GM23248 (cell line): ENCODE measurements around the gene C1orf116. TPM values are rescaled to one million over a fixed set of nuclear protein-coding genes. Genes with fewer than 3 reads are reported as not detected.

Experiments used
- DNase-seq: peaks from one replicate; pipeline ENCODE4 v3.0.0-alpha.2; 2015
- H2AFZ ChIP-seq: fragments of 200-600 bp; sonication (generic); 2 replicates; pipeline ENCODE4 v1.6.1; 2016; ENCODE audit warnings: antibody characterized with exemption
- H3F3A ChIP-seq: fragments of 200-600 bp; sonication (generic); 2 replicates; pipeline ENCODE4 v1.6.1; 2016; ENCODE audit warnings: mild to moderate bottlenecking, antibody characterized with exemption, mixed run types; ENCODE audit not compliant: insufficient read depth
- H3K27ac ChIP-seq: fragments of 200-600 bp; sonication (generic); 2 replicates; pipeline ENCODE4 v1.5.1; 2016; ENCODE audit warnings: mild to moderate bottlenecking
- H3K27me3 ChIP-seq: fragments of 200-600 bp; sonication (generic); replicated peaks from 2 replicates; pipeline ENCODE4 v1.6.1; 2016; ENCODE audit warnings: mild to moderate bottlenecking; ENCODE audit not compliant: insufficient read depth
- H3K36me3 ChIP-seq: fragments of 200-600 bp; sonication (generic); 2 replicates; pipeline ENCODE4 v1.6.1; 2016; ENCODE audit warnings: low read depth, mild to moderate bottlenecking
- H3K4me1 ChIP-seq: fragments of 200-600 bp; sonication (generic); 2 replicates; pipeline ENCODE4 v1.6.1; 2016; ENCODE audit warnings: mild to moderate bottlenecking; ENCODE audit not compliant: insufficient read depth
- H3K4me2 ChIP-seq: fragments of 200-600 bp; sonication (generic); one replicate; pipeline ENCODE4 v1.6.1; 2016; ENCODE audit warnings: mild to moderate bottlenecking; ENCODE audit not compliant: unreplicated experiment
- H3K4me3 ChIP-seq: fragments of 200-600 bp; sonication (generic); 2 replicates; pipeline ENCODE4 v1.5.1; 2016; ENCODE audit warnings: mild to moderate bottlenecking
- H3K79me2 ChIP-seq: fragments of 200-600 bp; sonication (generic); 2 replicates; pipeline ENCODE4 v1.6.1; 2016; ENCODE audit warnings: mild to moderate bottlenecking; ENCODE audit not compliant: insufficient read depth
- H3K9ac ChIP-seq: fragments of 200-600 bp; sonication (generic); 2 replicates; pipeline ENCODE4 v1.6.1; 2016; ENCODE audit warnings: mild to moderate bottlenecking
- H3K9me2 ChIP-seq: fragments of 200-600 bp; sonication (generic); 2 replicates; pipeline ENCODE4 v1.6.1; 2016; ENCODE audit warnings: mixed run types, mild to moderate bottlenecking, moderate library complexity; ENCODE audit not compliant: insufficient read depth
- H3K9me3 ChIP-seq: fragments of 200-600 bp; sonication (generic); one replicate; pipeline ENCODE4 v1.6.1; 2017; ENCODE audit warnings: low read depth
- H4K20me1 ChIP-seq: fragments of 200-600 bp; sonication (generic); 2 replicates; pipeline ENCODE4 v1.6.0; 2016; ENCODE audit not compliant: insufficient read depth
- EZH2 ChIP-seq: fragments of 200-600 bp; sonication (generic); IDR thresholded peaks from 2 replicates; pipeline ENCODE4 v1.6.1; 2018; ENCODE audit warnings: antibody characterized with exemption, mild to moderate bottlenecking; ENCODE audit not compliant: insufficient read depth, poor library complexity, severe bottlenecking
- EZH2phosphoT487 ChIP-seq: fragments of 200-600 bp; sonication (generic); IDR thresholded peaks from 2 replicates; pipeline ENCODE4 v1.6.1; 2018; ENCODE audit warnings: antibody characterized with exemption, moderate library complexity, mild to moderate bottlenecking, low read depth; ENCODE audit not compliant: insufficient read depth
- WGBS, 2 experiments: methylation state at CpG; one replicate each; pipeline ENCODE4 v1.1.6; 2015 to 2017; ENCODE audit warnings: low lambda C conversion rate in 2 of 2, low coverage in 1 of 2; ENCODE audit errors: missing lambda C conversion rate in 2 of 2; 5-methylcytosine and 5-hydroxymethylcytosine counted together
- in situ Hi-C: fragments of 300-500 bp; cut with MboI; formaldehyde crosslinking; loops from 2 replicates; pipeline ENCODE4 v1.15.0; 2020
- polyA plus RNA-seq: library from polyadenylated mRNA; unstranded; fragments of >200 nt; fragmentation: Nextera tagmentation; extraction: Ambion mirVana; gene quantifications from 2 replicates; pipeline ENCODE4 v1.2.1, GENCODE V29; 2016
- total RNA-seq: library from RNA; depleted of rRNA; stranded (reverse); fragments of >200 nt; shearing (Covaris generic); gene quantifications from 2 replicates; pipeline ENCODE4 v1.2.3, GENCODE V29; 2014

C1orf116 gene
- total and polyA plus RNA-seq, 2 experiments from 2014 or later, result not detected

GRCh38 chr1:207015791-207016190, 16.8 kb downstream of the C1orf116 start:
- Histone ChIP-seq H3K79me2 (no peaks in the 10 kb centered on the region), H3K27me3 (no peaks in the 10 kb centered on the region), H3K36me3 (no peaks in the 10 kb centered on the region), H3K27ac (no peak overlapping the region), H3F3A (no peaks in the 10 kb centered on the region), H2AFZ (no peak overlapping the region), H3K4me2 (no peak overlapping the region), H3K9me3 (no peaks in the 10 kb centered on the region), H3K4me3 (no peak overlapping the region), H3K9ac (no peak overlapping the region), H3K9me2 (no peaks in the 10 kb centered on the region), H4K20me1 (no peaks in the 10 kb centered on the region), H3K4me1 (peaks cover 14% of the 10 kb centered on the region)
- 71 to 77% methylated on average over 3 of the region's 3 CpGs for WGBS, 2 experiments
- in situ Hi-C loops, result no loop called here
- DNase-seq, result no peak
- no peak for TF ChIP-seq EZH2
- TF ChIP-seq EZH2phosphoT487, result no peak

- Histone ChIP-seq H3K36me3 (no peaks in the 10 kb centered on the region), H2AFZ (no peak overlapping the region), H3K79me2 (no peaks in the 10 kb centered on the region), H3K4me3 (no peak overlapping the region), H3K9ac (no peak overlapping the region), H3K27ac (no peak overlapping the region), H3K9me2 (no peaks in the 10 kb centered on the region), H3K4me1 (peaks cover 8% of the 10 kb centered on the region), H4K20me1 (no peaks in the 10 kb centered on the region), H3F3A (no peaks in the 10 kb centered on the region), H3K4me2 (no peak overlapping the region), H3K27me3 (no peaks in the 10 kb centered on the region), H3K9me3 (no peaks in the 10 kb centered on the region)
- TF ChIP-seq EZH2 (no peak), EZH2phosphoT487 (no peak)
- no peak for DNase-seq
- 77 to 79% methylated on average over 3 of the region's 3 CpGs for WGBS, 2 experiments
- in situ Hi-C loops, result no loop called here
Measured at GRCh38 chr1:207014728-207015127, 17.8 kb downstream of the C1orf116 start.

GRCh38 chr1:207013321-207014085, 19.1 kb downstream of the C1orf116 start:
- Histone ChIP-seq H3K4me3 (no peak overlapping the region), H3K27me3 (no peaks in the 10 kb centered on the region), H3K79me2 (no peaks in the 10 kb centered on the region), H3K9me3 (no peaks in the 10 kb centered on the region), H3K4me1 (peaks cover 8% of the 10 kb centered on the region), H3K4me2 (no peak overlapping the region), H2AFZ (no peak overlapping the region), H3K9ac (no peak overlapping the region), H3K27ac (no peak overlapping the region), H3K36me3 (no peaks in the 10 kb centered on the region), H3K9me2 (no peaks in the 10 kb centered on the region), H4K20me1 (no peaks in the 10 kb centered on the region), H3F3A (no peaks in the 10 kb centered on the region)
- in situ Hi-C loops, result no loop called here
- 88 to 94% methylated on average over 6 of the region's 6 CpGs for WGBS, 2 experiments
- TF ChIP-seq EZH2 (no peak), EZH2phosphoT487 (no peak)
- DNase-seq, result no peak

GRCh38 chr1:207010726-207011125, 21.8 kb downstream of the C1orf116 start:
- Histone ChIP-seq H3K27me3 (no peaks in the 10 kb centered on the region), H3K9me2 (no peaks in the 10 kb centered on the region), H3K4me2 (no peak overlapping the region), H3K4me3 (no peak overlapping the region), H3K4me1 (peaks cover 20% of the 10 kb centered on the region), H3F3A (peaks cover 16% of the 10 kb centered on the region), H4K20me1 (no peaks in the 10 kb centered on the region), H3K27ac (no peak overlapping the region), H3K9ac (no peak overlapping the region), H2AFZ (no peak overlapping the region), H3K36me3 (no peaks in the 10 kb centered on the region), H3K9me3 (no peaks in the 10 kb centered on the region), H3K79me2 (no peaks in the 10 kb centered on the region)
- in situ Hi-C loops, result no loop called here
- 96 to 97% methylated on average over 2 of the region's 2 CpGs for WGBS, 2 experiments
- DNase-seq, result no peak
- TF ChIP-seq EZH2phosphoT487 (no peak), EZH2 (no peak)

- H3K9me3 ChIP-seq, result no peaks in the 10 kb centered on the region
- WGBS, 2 experiments, result 88 to 89% methylated on average over 7 of the region's 7 CpGs
- H3K27ac ChIP-seq, result no peak overlapping the region
- no peaks in the 10 kb centered on the region for H3K27me3 ChIP-seq
- H3F3A ChIP-seq, result peaks cover 16% of the 10 kb centered on the region
- no peak for DNase-seq
- no peak overlapping the region; the same call in 1 of the 2 replicates for H2AFZ ChIP-seq
- H3K4me3 ChIP-seq, result no peak overlapping the region
- H3K4me2 ChIP-seq, result no peak overlapping the region
- peaks cover 18% of the 10 kb centered on the region for H3K4me1 ChIP-seq
- no peaks in the 10 kb centered on the region for H3K9me2 ChIP-seq
- no peak overlapping the region for H3K9ac ChIP-seq
- no peaks in the 10 kb centered on the region for H3K36me3 ChIP-seq
- H4K20me1 ChIP-seq, result no peaks in the 10 kb centered on the region
- TF ChIP-seq EZH2 (no peak), EZH2phosphoT487 (no peak)
- in situ Hi-C loops, result no loop called here
- no peaks in the 10 kb centered on the region for H3K79me2 ChIP-seq
Measured at GRCh38 chr1:207009945-207010344, 22.6 kb downstream of the C1orf116 start.
